HEK293 (cell line): ENCODE data around the gene CDH23.

Source experiments
- CTCF ChIA-PET: fragments of 350-600 bp; formaldehyde crosslinking; extraction: SDS; loops from one replicate; lab custom pipeline; 2021; ENCODE audit warnings: antibody characterized with exemption; lab: Yijun Ruan, JAX
- POLR2A ChIA-PET: fragments of 300-600 bp; formaldehyde crosslinking; extraction: SDS; loops from one replicate; lab custom pipeline; 2020; ENCODE audit warnings: antibody characterized with exemption, inconsistent platforms; lab: Yijun Ruan, JAX
- H3K27ac ChIP-seq: fragments of 200-500 bp; sonication (Bioruptor generic); 2 replicates; pipeline ENCODE4 v1.5.1; 2014; ENCODE audit warnings: low read depth, low read length, control low read depth, inconsistent platforms; ENCODE audit errors: extremely low read depth
- H3K36me3 ChIP-seq, 2 experiments: fragments of 200-500 bp in 1 of 2; sonication (Bioruptor generic) in 1 of 2; 1 replicate in 1 of 2; 2 replicates in 1 of 2; pipeline ENCODE4 v1.5.1; 2014 to 2017; ENCODE audit warnings: inconsistent platforms in 2 of 2, low read length in 2 of 2; ENCODE audit not compliant: control insufficient read depth in 2 of 2, insufficient read depth in 1 of 2
- H3K4me1 ChIP-seq: fragments of 200-500 bp; sonication (Bioruptor generic); 2 replicates; pipeline ENCODE4 v1.5.1; 2014; ENCODE audit warnings: mild to moderate bottlenecking, low read length, inconsistent platforms; ENCODE audit not compliant: control insufficient read depth, insufficient read depth
- H3K4me3 ChIP-seq: 2 replicates; pipeline ENCODE4 v1.5.1; 2011; ENCODE audit warnings: low read depth, mild to moderate bottlenecking, control low read depth, low read length, moderate library complexity
- H3K9me3 ChIP-seq: fragments of 200-500 bp; sonication (Bioruptor generic); 2 replicates; pipeline ENCODE4 v1.5.1; 2014; ENCODE audit warnings: low read depth, low read length, inconsistent platforms; ENCODE audit not compliant: control insufficient read depth, insufficient read depth
- GLIS2 ChIP-seq: fragments of 450-650 bp; formaldehyde crosslinking; IDR thresholded peaks from 2 replicates; pipeline ENCODE4 v1.5.1; 2016; ENCODE audit warnings: missing biosample characterization, missing genetic modification characterization
- HIC1 ChIP-seq: fragments of 450-650 bp; formaldehyde crosslinking; IDR thresholded peaks from 2 replicates; pipeline ENCODE4 v1.5.1; 2016; ENCODE audit warnings: missing biosample characterization, missing genetic modification characterization
- KLF8 ChIP-seq: fragments of 450-650 bp; formaldehyde crosslinking; IDR thresholded peaks from 2 replicates; pipeline ENCODE4 v1.5.1; 2016; ENCODE audit warnings: missing biosample characterization, missing genetic modification characterization
- PRDM4 ChIP-seq: fragments of 450-650 bp; formaldehyde crosslinking; IDR thresholded peaks from 2 replicates; pipeline ENCODE4 v1.5.1; 2017; ENCODE audit warnings: missing biosample characterization, missing genetic modification characterization
- SCRT2 ChIP-seq: fragments of 450-650 bp; formaldehyde crosslinking; IDR thresholded peaks from 2 replicates; pipeline ENCODE4 v1.5.1; 2016; ENCODE audit warnings: missing biosample characterization, missing genetic modification characterization
- ZBTB17 ChIP-seq: fragments of 450-650 bp; formaldehyde crosslinking; IDR thresholded peaks from 2 replicates; pipeline ENCODE4 v1.5.1; 2016; ENCODE audit warnings: missing biosample characterization, missing genetic modification characterization
- ZBTB20 ChIP-seq: fragments of 450-650 bp; formaldehyde crosslinking; IDR thresholded peaks from 2 replicates; pipeline ENCODE4 v1.5.1; 2016; ENCODE audit warnings: missing biosample characterization, missing genetic modification characterization
- ZBTB26 ChIP-seq: fragments of 450-650 bp; formaldehyde crosslinking; optimal IDR thresholded peaks from 2 replicates; pipeline ENCODE3; 2016; ENCODE audit warnings: missing biosample characterization, mild to moderate bottlenecking, missing genetic modification characterization
- ZBTB8A ChIP-seq: fragments of 450-650 bp; formaldehyde crosslinking; IDR thresholded peaks from 2 replicates; pipeline ENCODE4 v1.5.1; 2016; ENCODE audit warnings: missing biosample characterization, missing genetic modification characterization
- ZEB2 ChIP-seq: fragments of 450-650 bp; formaldehyde crosslinking; IDR thresholded peaks from 2 replicates; pipeline ENCODE4 v1.5.1; 2016; ENCODE audit warnings: missing biosample characterization, missing genetic modification characterization
- ZNF133 ChIP-seq: fragments of 450-650 bp; formaldehyde crosslinking; IDR thresholded peaks from 2 replicates; pipeline ENCODE4 v1.5.1; 2016; ENCODE audit warnings: missing biosample characterization, missing genetic modification characterization
- ZNF211 ChIP-seq: fragments of 450-650 bp; formaldehyde crosslinking; IDR thresholded peaks from 2 replicates; pipeline ENCODE4 v1.5.1; 2016; ENCODE audit warnings: low read depth, missing biosample characterization, missing genetic modification characterization
- ZNF335 ChIP-seq: fragments of 450-650 bp; formaldehyde crosslinking; conservative IDR thresholded peaks from 2 replicates; pipeline ENCODE4 v1.5.1; 2016; ENCODE audit warnings: missing biosample characterization, missing genetic modification characterization
- ZNF398 ChIP-seq: fragments of 450-650 bp; formaldehyde crosslinking; IDR thresholded peaks from 2 replicates; pipeline ENCODE4 v1.5.1; 2017; ENCODE audit warnings: missing biosample characterization, missing genetic modification characterization
- ZNF501 ChIP-seq: fragments of 450-650 bp; formaldehyde crosslinking; IDR thresholded peaks from 2 replicates; pipeline ENCODE4 v1.5.1; 2016; ENCODE audit warnings: missing biosample characterization, missing genetic modification characterization
- ZNF510 ChIP-seq: fragments of 450-650 bp; formaldehyde crosslinking; IDR thresholded peaks from 2 replicates; pipeline ENCODE4 v1.5.1; 2018; ENCODE audit warnings: mild to moderate bottlenecking, missing genetic modification characterization, missing biosample characterization; ENCODE audit not compliant: insufficient replicate concordance
- ZNF518A ChIP-seq: fragments of 450-650 bp; formaldehyde crosslinking; conservative IDR thresholded peaks from 2 replicates; pipeline ENCODE4 v1.5.1; 2016; ENCODE audit warnings: low read depth, missing biosample characterization, missing genetic modification characterization
- ZNF530 ChIP-seq: fragments of 450-650 bp; formaldehyde crosslinking; IDR thresholded peaks from 2 replicates; pipeline ENCODE4 v1.5.1; 2016; ENCODE audit warnings: low read depth, missing biosample characterization, missing genetic modification characterization
- ZNF558 ChIP-seq: fragments of 450-650 bp; formaldehyde crosslinking; IDR thresholded peaks from 2 replicates; pipeline ENCODE4 v1.5.1; 2016; ENCODE audit warnings: missing biosample characterization, missing genetic modification characterization
- ZNF561 ChIP-seq: fragments of 450-650 bp; IDR thresholded peaks from 2 replicates; pipeline ENCODE4 v1.5.1; 2018; ENCODE audit warnings: missing biosample characterization, missing genetic modification characterization, borderline replicate concordance
- ZSCAN4 ChIP-seq: fragments of 450-650 bp; formaldehyde crosslinking; IDR thresholded peaks from 2 replicates; pipeline ENCODE4 v1.5.1; 2017; ENCODE audit warnings: missing biosample characterization, missing genetic modification characterization

The CDH23 gene

GRCh38 chr10:71397296-71398212, 834 bp downstream of the CDH23 start:
- Histone ChIP-seq H3K9me3 (no peaks in the 10 kb centered on the region), H3K36me3 (no peaks in the 10 kb centered on the region), H3K27ac (peak overlapping the region; percentile 21; the same call in 1 of the 2 replicates), H3K4me1 (peaks cover 4% of the 10 kb centered on the region; the same call in 1 of the 2 replicates), H3K4me3 (peak overlapping the region; percentile 40)
- CTCF ChIA-PET, result interaction anchor here (0.5 to 1.9 kb wide), 6 partner anchors 31 to 319 kb away, joined by 3 to 6 read pairs (median 3); no protein-coding TSS in a partner anchor
- POLR2A ChIA-PET, result interaction anchor here (1.5 kb wide), 1 partner anchor 311 kb away, joined by 3 read pairs; no protein-coding TSS in a partner anchor
- no peak for TF ChIP-seq ZNF558 (tag by site-specific recombination)
- no peak for TF ChIP-seq ZNF530
- 0 out of 2 replicates have a peak, but pooled peaks have one; percentile 5 for TF ChIP-seq ZNF561 (tag by site-specific recombination)
- no peak for TF ChIP-seq KLF8 (tag by site-specific recombination)
- TF ChIP-seq ZSCAN4 (tag by site-specific recombination), result peak; percentile 60
- no peak for TF ChIP-seq ZNF518A (tag by site-specific recombination)
- 0 out of 2 replicates have a peak, but pooled peaks have one; percentile 14 for TF ChIP-seq ZBTB8A
- TF ChIP-seq ZNF510 (tag by site-specific recombination), result no peak
- TF ChIP-seq ZNF133 (tag by site-specific recombination), result no peak
- peak; percentile 50 for TF ChIP-seq ZBTB20 (tag by site-specific recombination)
- TF ChIP-seq ZBTB26, result peak; percentile 77
- no peak for TF ChIP-seq PRDM4 (tag by site-specific recombination)
- peak; percentile 82 for TF ChIP-seq ZNF335
- no peak for TF ChIP-seq ZNF211 (tag by site-specific recombination)
- peak; percentile 75 for TF ChIP-seq ZEB2
- TF ChIP-seq ZNF501 (tag by site-specific recombination), result 0 out of 2 replicates have a peak, but pooled peaks have one; percentile 19
- TF ChIP-seq ZNF398 (tag by site-specific recombination), result 0 out of 2 replicates have a peak, but pooled peaks have one; percentile 13
- peak; percentile 20; the same call in 1 of the 2 replicates for TF ChIP-seq HIC1 (tag by site-specific recombination)
- TF ChIP-seq GLIS2 (tag by site-specific recombination), result peak; percentile 53; the same call in 1 of the 2 replicates
- peak; percentile 26; the same call in 1 of the 2 replicates for TF ChIP-seq ZBTB17 (tag by site-specific recombination)
- peak; percentile 47; the same call in 1 of the 2 replicates for TF ChIP-seq SCRT2 (tag by site-specific recombination)
